Thyroid gland (tissue), 4 donors: Measurements from ENCODE around the gene NDC80.

ENCODE experiments used
- CTCF ChIP-seq, 6 experiments: fragments of 200-600 bp in 3 of 6; fragments of 450-650 bp in 3 of 6; sonication (generic) in 3 of 6; IDR thresholded peaks; one replicate each; pipeline ENCODE4 v1.5.1; 2016 to 2019; ENCODE audit warnings: antibody characterized with exemption in 6 of 6, mild to moderate bottlenecking in 2 of 6, inconsistent platforms in 1 of 6, moderate library complexity in 1 of 6
- POLR2A ChIP-seq, 2 donors: fragments of 450-650 bp; IDR thresholded peaks; one replicate each; pipeline ENCODE4 v1.6.1; 2017; ENCODE audit warnings: antibody characterized with exemption in 2 of 2, mild to moderate bottlenecking in 2 of 2, moderate library complexity in 1 of 2

DNA sequence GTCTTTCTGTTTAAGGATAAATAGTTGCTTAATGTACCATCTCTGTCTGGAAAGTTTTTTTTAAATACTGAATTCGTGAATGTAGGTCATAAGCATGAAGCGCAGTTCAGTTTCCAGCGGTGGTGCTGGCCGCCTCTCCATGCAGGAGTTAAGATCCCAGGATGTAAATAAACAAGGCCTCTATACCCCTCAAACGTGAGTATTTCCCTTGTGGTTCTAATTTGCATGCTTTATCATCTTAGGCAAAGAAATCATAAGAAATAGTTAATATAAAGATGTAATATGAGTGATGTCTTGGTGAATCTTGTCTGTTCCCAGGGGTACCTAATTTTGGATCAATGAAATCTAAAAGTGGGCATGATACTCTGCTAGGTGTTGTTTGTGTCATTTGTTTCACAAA is 1.5 kb downstream of the NDC80 start:
- no peak for TF ChIP-seq POLR2A (IDR thresholded peaks at IDR 0.05)
- no peak for TF ChIP-seq CTCF (IDR thresholded peaks at IDR 0.05)
